ENCODE results near the gene DOK1. TPM values are rescaled to one million over a fixed set of nuclear protein-coding genes. Genes with fewer than 3 reads are reported as not detected.

The DOK1 gene
- total RNA-seq, 1 experiment from 2014 or later: 6.2 TPM

DNA sequence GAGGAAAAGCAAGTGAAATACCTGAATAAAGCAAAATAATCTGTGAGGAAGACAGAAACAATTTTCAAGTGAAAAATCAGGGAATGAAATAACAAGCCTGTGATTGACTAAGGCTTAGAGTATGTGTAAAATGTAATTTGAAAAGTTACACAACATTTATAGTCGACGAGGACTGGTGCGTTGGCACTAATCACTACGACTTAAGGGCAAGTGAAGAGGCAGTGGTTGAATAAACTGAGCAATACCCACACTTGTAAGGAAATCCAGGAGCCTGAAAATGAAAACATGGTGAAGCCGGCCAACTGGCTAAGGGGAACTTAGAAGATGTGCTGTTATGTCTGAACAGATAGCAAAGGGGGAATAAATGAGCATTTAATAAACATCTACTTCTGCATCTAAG, 13.4 kb downstream of the DOK1 start:
- ATAC-seq: no peak
- in situ Hi-C loops (cut with HindIII; ENCODE audit: low pct_unique_long_range_greater_than_20kb, low sequenced_read_pairs): no loop called here
- POLR2A ChIA-PET: no interaction called here
- DNase-seq (ENCODE audit: low read depth, low spot score): no peak
- TF ChIP-seq, protein P1, sequence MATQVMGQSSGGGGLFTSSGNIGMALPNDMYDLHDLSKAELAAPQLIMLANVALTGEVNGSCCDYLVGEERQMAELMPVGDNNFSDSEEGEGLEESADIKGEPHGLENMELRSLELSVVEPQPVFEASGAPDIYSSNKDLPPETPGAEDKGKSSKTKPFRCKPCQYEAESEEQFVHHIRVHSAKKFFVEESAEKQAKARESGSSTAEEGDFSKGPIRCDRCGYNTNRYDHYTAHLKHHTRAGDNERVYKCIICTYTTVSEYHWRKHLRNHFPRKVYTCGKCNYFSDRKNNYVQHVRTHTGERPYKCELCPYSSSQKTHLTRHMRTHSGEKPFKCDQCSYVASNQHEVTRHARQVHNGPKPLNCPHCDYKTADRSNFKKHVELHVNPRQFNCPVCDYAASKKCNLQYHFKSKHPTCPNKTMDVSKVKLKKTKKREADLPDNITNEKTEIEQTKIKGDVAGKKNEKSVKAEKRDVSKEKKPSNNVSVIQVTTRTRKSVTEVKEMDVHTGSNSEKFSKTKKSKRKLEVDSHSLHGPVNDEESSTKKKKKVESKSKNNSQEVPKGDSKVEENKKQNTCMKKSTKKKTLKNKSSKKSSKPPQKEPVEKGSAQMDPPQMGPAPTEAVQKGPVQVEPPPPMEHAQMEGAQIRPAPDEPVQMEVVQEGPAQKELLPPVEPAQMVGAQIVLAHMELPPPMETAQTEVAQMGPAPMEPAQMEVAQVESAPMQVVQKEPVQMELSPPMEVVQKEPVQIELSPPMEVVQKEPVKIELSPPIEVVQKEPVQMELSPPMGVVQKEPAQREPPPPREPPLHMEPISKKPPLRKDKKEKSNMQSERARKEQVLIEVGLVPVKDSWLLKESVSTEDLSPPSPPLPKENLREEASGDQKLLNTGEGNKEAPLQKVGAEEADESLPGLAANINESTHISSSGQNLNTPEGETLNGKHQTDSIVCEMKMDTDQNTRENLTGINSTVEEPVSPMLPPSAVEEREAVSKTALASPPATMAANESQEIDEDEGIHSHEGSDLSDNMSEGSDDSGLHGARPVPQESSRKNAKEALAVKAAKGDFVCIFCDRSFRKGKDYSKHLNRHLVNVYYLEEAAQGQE (IDR thresholded peaks at IDR 0.05; ENCODE audit: insufficient read depth in 1 of 2, low read depth in 2 of 2, low read length in 1 of 2): no peak
- TF ChIP-seq TCF7L2 (IDR thresholded peaks at IDR 0.05; ENCODE audit: low read depth, low read length): no peak
- TF ChIP-seq SIN3A (IDR thresholded peaks at IDR 0.05; ENCODE audit: borderline replicate concordance, insufficient read depth, low read depth, low read length): no peak
- no peak for TF ChIP-seq POLR2AphosphoS5 (IDR thresholded peaks at IDR 0.05; ENCODE audit: low read depth, low read length)
- TF ChIP-seq, protein P2, sequence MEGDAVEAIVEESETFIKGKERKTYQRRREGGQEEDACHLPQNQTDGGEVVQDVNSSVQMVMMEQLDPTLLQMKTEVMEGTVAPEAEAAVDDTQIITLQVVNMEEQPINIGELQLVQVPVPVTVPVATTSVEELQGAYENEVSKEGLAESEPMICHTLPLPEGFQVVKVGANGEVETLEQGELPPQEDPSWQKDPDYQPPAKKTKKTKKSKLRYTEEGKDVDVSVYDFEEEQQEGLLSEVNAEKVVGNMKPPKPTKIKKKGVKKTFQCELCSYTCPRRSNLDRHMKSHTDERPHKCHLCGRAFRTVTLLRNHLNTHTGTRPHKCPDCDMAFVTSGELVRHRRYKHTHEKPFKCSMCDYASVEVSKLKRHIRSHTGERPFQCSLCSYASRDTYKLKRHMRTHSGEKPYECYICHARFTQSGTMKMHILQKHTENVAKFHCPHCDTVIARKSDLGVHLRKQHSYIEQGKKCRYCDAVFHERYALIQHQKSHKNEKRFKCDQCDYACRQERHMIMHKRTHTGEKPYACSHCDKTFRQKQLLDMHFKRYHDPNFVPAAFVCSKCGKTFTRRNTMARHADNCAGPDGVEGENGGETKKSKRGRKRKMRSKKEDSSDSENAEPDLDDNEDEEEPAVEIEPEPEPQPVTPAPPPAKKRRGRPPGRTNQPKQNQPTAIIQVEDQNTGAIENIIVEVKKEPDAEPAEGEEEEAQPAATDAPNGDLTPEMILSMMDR (IDR thresholded peaks at IDR 0.05): no peak
- CTCF ChIA-PET: no interaction called here
- Histone ChIP-seq H3K4me1 (ENCODE audit: control insufficient read depth, insufficient read depth, low read length) (no peaks in the 10 kb centered on the region), H3K36me3 (ENCODE audit: control insufficient read depth, insufficient read depth, low read length) (no peaks in the 10 kb centered on the region), H3K27me3 (ENCODE audit: control insufficient read depth, insufficient read depth, low read length) (peaks cover 2% of the 10 kb centered on the region; the same call in 1 of the 2 replicates), H3K9me3 (ENCODE audit: control insufficient read depth, insufficient read depth, low read depth, low read length) (no peaks in the 10 kb centered on the region), H3K27ac (ENCODE audit: low read length) (no peak overlapping the region), H3K4me3 (ENCODE audit: low read depth in 2 of 2, low read length in 2 of 2) (no peak overlapping the region)
- intact Hi-C loops (cut with micrococcal nuclease; ENCODE audit: unreplicated experiment): no loop called here
- BruUV-seq (replicated peaks): no TSS peak

DNA sequence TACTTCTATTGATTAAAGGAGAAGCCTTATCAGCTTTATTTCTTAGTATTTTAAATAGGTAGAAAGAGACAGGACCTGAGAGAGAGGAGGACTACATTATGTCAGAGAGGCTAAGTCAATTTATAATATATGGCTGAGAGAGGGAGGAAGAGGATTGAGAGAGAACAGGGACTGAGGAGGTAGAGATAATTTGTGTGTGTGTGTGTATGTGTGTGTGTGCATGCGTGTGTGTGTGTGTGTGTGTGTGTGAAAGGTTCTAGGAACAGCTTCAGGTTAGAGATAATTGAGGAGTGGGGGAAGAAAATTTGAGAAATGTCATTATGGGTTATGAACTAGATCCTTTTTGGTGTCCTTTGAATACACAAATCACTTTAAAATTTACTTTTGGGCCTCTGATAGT, 15.2 kb downstream of the DOK1 start:
- ATAC-seq (no peak), DNase-seq (ENCODE audit: low read depth, low spot score) (no peak)
- TF ChIP-seq, protein P2 (IDR thresholded peaks at IDR 0.05): no peak
- TF ChIP-seq, protein P1 (IDR thresholded peaks at IDR 0.05; ENCODE audit: insufficient read depth in 1 of 2, low read depth in 2 of 2, low read length in 1 of 2): no peak
- no peak for TF ChIP-seq POLR2AphosphoS5 (IDR thresholded peaks at IDR 0.05; ENCODE audit: low read depth, low read length)
- no peak for TF ChIP-seq SIN3A (IDR thresholded peaks at IDR 0.05; ENCODE audit: borderline replicate concordance, insufficient read depth, low read depth, low read length)
- TF ChIP-seq TCF7L2 (IDR thresholded peaks at IDR 0.05; ENCODE audit: low read depth, low read length): no peak
- Histone ChIP-seq H3K4me3 (ENCODE audit: low read depth in 2 of 2, low read length in 2 of 2) (no peak overlapping the region), H3K4me1 (ENCODE audit: control insufficient read depth, insufficient read depth, low read length) (no peaks in the 10 kb centered on the region), H3K9me3 (ENCODE audit: control insufficient read depth, insufficient read depth, low read depth, low read length) (no peaks in the 10 kb centered on the region), H3K36me3 (ENCODE audit: control insufficient read depth, insufficient read depth, low read length) (no peaks in the 10 kb centered on the region), H3K27ac (ENCODE audit: low read length) (no peak overlapping the region), H3K27me3 (ENCODE audit: control insufficient read depth, insufficient read depth, low read length) (no peaks in the 10 kb centered on the region)
- intact Hi-C loops (cut with micrococcal nuclease; ENCODE audit: unreplicated experiment): no loop called here
- in situ Hi-C loops (cut with HindIII; ENCODE audit: low pct_unique_long_range_greater_than_20kb, low sequenced_read_pairs): no loop called here
- POLR2A ChIA-PET: no interaction called here
- BruUV-seq (replicated peaks): no TSS peak
- CTCF ChIA-PET: no interaction called here

Data from Panc1 (cell line).